Activated B cell treated with CpG ODN at 0.5 μM for 24 hours (primary cell): Measurements from ENCODE around the gene AP5M1. TPM values are rescaled to one million over a fixed set of nuclear protein-coding genes. Genes with fewer than 3 reads are reported as not detected.

Experiments used
- ATAC-seq: fragments of 200-7000 bp; cut with Tn5 transposase; one replicate; pipeline ENCODE4 v1.10.0; 2021; ENCODE audit warnings: low read depth, mild to moderate bottlenecking, moderate library complexity
- CTCF ChIA-PET: fragments of 350-600 bp; sonication (Branson Sonifier 250); formaldehyde crosslinking; loops from one replicate; lab custom pipeline; 2021; ENCODE audit warnings: antibody characterized with exemption; lab: Charles Lee
- POLR2A ChIA-PET: fragments of 350-600 bp; sonication (Branson Sonifier 250); formaldehyde crosslinking; loops from one replicate; lab custom pipeline; 2021; ENCODE audit warnings: antibody characterized with exemption; lab: Charles Lee
- DNase-seq: peaks from one replicate; pipeline ENCODE4 v3.0.0; 2022
- H3K27ac Mint-ChIP-seq: one replicate; pipeline ENCODE4 v1.8.0; 2020; ENCODE audit warnings: mixed read lengths
- H3K27me3 Mint-ChIP-seq: one replicate; pipeline ENCODE4 v1.8.0; 2021; ENCODE audit warnings: mixed read lengths
- H3K36me3 Mint-ChIP-seq: one replicate; pipeline ENCODE4 v1.8.0; 2021; ENCODE audit warnings: low read depth, mixed read lengths
- H3K4me1 Mint-ChIP-seq: one replicate; pipeline ENCODE4 v1.8.0; 2021; ENCODE audit warnings: mixed read lengths
- H3K4me3 Mint-ChIP-seq: one replicate; pipeline ENCODE4 v1.8.0; 2020; ENCODE audit warnings: mild to moderate bottlenecking, mixed read lengths
- H3K9me3 Mint-ChIP-seq: one replicate; pipeline ENCODE4 v1.8.0; 2020; ENCODE audit warnings: mixed read lengths
- CTCF ChIP-seq: fragments of 200-600 bp; IDR thresholded peaks from one replicate; pipeline ENCODE4 v1.8.0; 2022; ENCODE audit warnings: antibody characterized with exemption, mild to moderate bottlenecking
- intact Hi-C: fragments of 100-400 bp; cut with micrococcal nuclease; formaldehyde crosslinking; loops from one replicate; pipeline ENCODE4 v1.15.1; 2024
- total RNA-seq: library from RNA; stranded (reverse); gene quantifications from 2 replicates; pipeline ENCODE4 v1.2.3, GENCODE V29; 2022

AP5M1 gene
- total RNA-seq, 1 donor from 2014 or later = 54.6 TPM

DNA sequence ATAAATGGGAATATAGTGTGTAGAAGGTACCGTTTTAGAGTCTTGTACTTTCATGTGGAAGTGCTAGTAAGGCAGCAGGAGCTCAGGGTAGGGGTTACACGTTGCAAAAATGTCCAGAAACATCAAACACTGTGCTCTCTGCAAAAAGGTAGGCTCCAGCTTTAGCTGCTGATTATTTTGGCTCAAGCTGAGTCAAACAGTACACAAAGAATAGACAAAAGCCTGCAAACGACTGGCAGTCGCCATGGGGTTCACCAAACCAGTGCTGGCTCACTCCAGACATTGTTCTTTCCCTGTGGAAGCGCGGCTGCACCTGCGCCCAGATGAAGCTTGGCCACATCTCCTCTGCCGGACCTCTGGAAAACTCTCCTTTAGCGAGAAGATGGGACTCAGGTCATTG is 76.3 kb downstream of the AP5M1 start:
- ATAC-seq (no peak), DNase-seq (no peak)
- Mint-ChIP-seq H3K4me3 (no peak overlapping the region), H3K36me3 (no peaks in the 10 kb centered on the region), H3K27ac (no peak overlapping the region), H3K27me3 (peaks cover 8% of the 10 kb centered on the region), H3K4me1 (no peaks in the 10 kb centered on the region), H3K9me3 (peaks cover 3% of the 10 kb centered on the region)
- intact Hi-C loops = no loop called here
- CTCF ChIA-PET = no interaction called here
- POLR2A ChIA-PET = no interaction called here
- no peak for TF ChIP-seq CTCF

DNA sequence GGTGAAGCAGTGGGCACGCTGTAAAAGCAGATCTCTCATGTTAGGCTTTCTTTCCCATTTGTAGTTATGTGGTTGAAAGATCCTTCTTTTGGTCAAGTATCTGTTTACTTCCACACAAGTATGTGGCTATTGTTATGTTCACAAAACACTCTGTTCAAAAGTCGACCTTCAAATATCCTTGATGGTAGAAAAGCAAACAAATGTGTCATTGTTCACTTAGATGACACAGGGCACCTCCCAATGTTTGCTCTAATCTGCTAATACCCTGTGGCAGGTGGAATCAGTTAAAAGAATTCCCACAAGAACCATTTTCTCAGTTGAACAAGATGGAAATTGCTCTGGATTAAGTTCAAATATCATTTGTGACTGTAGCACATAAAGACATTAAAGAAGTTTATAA is 78.0 kb downstream of the AP5M1 start:
- Mint-ChIP-seq H3K4me3 (no peak overlapping the region), H3K27ac (no peak overlapping the region), H3K27me3 (peaks cover 13% of the 10 kb centered on the region), H3K4me1 (no peaks in the 10 kb centered on the region), H3K36me3 (no peaks in the 10 kb centered on the region), H3K9me3 (peaks cover 3% of the 10 kb centered on the region)
- intact Hi-C loops = no loop called here
- POLR2A ChIA-PET = no interaction called here
- CTCF ChIA-PET = no interaction called here
- TF ChIP-seq CTCF = no peak
- ATAC-seq = no peak
- no peak for DNase-seq

Other genes starting within 250 kb of the AP5M1 start
- 51.3 and 53.8 TPM in 2 replicates for gene EXOC5, start 66 bp upstream of the AP5M1 start, total RNA-seq
- 12.8 and 14.6 TPM in 2 replicates for gene NAA30, start 121.6 kb downstream of the AP5M1 start, total RNA-seq
- gene CCDC198, start 224.9 kb downstream of the AP5M1 start, total RNA-seq = not detected in 2 replicates